OCI-LY3 (cell line): ENCODE measurements around the gene CACYBP.

Source experiments
- H2AFZ ChIP-seq: fragments of 200-600, 300-600 bp; shearing (Covaris generic); 2 replicates; pipeline ENCODE4 v1.6.0; 2014; ENCODE audit warnings: antibody characterized with exemption, low read depth, low read length
- H3K27ac ChIP-seq: fragments of 200-600, 300-600 bp; sonication (generic); 2 replicates; pipeline ENCODE4 v1.5.1; 2014; ENCODE audit warnings: mild to moderate bottlenecking, low read length, moderate library complexity, mixed read lengths
- H3K27me3 ChIP-seq: fragments of 200-600, 300-600 bp; sonication (generic); 2 replicates; pipeline ENCODE4 v1.6.1; 2014; ENCODE audit warnings: low read depth, low read length, mixed read lengths
- H3K36me3 ChIP-seq: fragments of 200-600, 300-600 bp; sonication (generic); replicated peaks from 2 replicates; pipeline ENCODE3; 2014; ENCODE audit warnings: low read depth, low read length, mixed read lengths
- H3K4me1 ChIP-seq: fragments of 300-600, 200-600 bp; sonication (generic); 2 replicates; pipeline ENCODE4 v1.6.1; 2014; ENCODE audit warnings: low read length, mixed read lengths
- H3K4me2 ChIP-seq: fragments of 200-600, 300-600 bp; sonication (generic); 2 replicates; pipeline ENCODE4 v1.6.1; 2014; ENCODE audit warnings: low read length, mixed read lengths
- H3K4me3 ChIP-seq: fragments of 300-600, 200-600 bp; sonication (generic); 2 replicates; pipeline ENCODE4 v1.5.1; 2014; ENCODE audit warnings: antibody characterized with exemption, mild to moderate bottlenecking, low read length, moderate library complexity
- H3K79me2 ChIP-seq: fragments of 300-600, 200-600 bp; shearing (Covaris generic); 2 replicates; pipeline ENCODE4 v1.6.1; 2014; ENCODE audit warnings: mild to moderate bottlenecking, low read length, mixed read lengths
- H3K9ac ChIP-seq: fragments of 300-600, 200-600 bp; shearing (Covaris generic); 2 replicates; pipeline ENCODE4 v1.6.0; 2014; ENCODE audit warnings: mild to moderate bottlenecking, low read length, moderate library complexity
- H3K9me3 ChIP-seq: fragments of 200-600, 300-600 bp; shearing (Covaris generic); 2 replicates; pipeline ENCODE4 v1.6.1; 2014; ENCODE audit warnings: low read length, mixed read lengths; ENCODE audit not compliant: insufficient read depth
- H4K20me1 ChIP-seq: fragments of 200-600, 300-600 bp; sonication (generic); 2 replicates; pipeline ENCODE4 v1.6.1; 2016; ENCODE audit warnings: low read length, mixed read lengths; ENCODE audit not compliant: insufficient read depth
- CTCF ChIP-seq: fragments of 200-600, 300-600 bp; sonication (generic); IDR thresholded peaks from 2 replicates; pipeline ENCODE4 v1.5.1; 2014; ENCODE audit warnings: antibody characterized with exemption, low read length, low read depth
- EZH2phosphoT487 ChIP-seq: fragments of 200-600 bp; shearing (Covaris generic); IDR thresholded peaks from 2 replicates; pipeline ENCODE4 v1.6.1; 2018; ENCODE audit warnings: antibody characterized with exemption, mixed run types, low read depth

CACYBP gene

DNA sequence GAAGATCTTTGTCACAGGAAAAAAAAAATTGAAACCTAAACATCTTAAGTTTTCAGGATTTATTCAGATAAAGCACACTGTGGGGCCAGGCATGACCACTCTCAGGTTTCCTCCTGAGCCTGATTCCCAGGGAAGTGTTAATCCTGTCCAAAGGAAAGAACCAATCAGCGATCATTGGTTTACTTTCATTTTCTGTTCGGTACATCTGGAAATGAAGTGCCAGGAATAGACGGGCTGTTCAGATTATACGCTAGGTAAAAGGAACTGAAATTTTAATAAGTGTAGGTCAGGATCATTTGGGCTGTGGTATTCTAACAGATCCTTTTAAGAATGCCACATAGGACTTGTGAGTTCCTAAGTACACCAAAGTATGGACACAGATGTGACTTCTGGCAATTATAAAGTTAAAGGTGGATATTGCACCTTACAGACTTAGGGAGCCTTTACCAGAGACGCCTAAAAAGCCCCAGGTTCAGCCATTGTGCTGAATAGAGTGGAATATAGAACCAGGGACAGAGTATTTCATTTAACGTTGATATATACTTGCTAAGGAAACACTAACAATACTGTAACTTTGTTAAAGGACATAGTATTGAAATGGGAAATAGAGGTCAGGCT is 9.3 kb upstream of the CACYBP start:
- H3K4me2 ChIP-seq: peak overlapping the region; percentile 79
- 0 out of 2 replicates have a peak overlapping the region, but pooled peaks have one; percentile 13 for H2AFZ ChIP-seq
- H3K27ac ChIP-seq: peak overlapping the region; percentile 11; the same call in 1 of the 2 replicates
- H3K4me1 ChIP-seq: peaks cover 5% of the 10 kb centered on the region; the same call in 1 of the 2 replicates
- peak overlapping the region; percentile 42 for H3K9ac ChIP-seq
- H3K27me3 ChIP-seq: no peaks in the 10 kb centered on the region
- no peak for TF ChIP-seq EZH2phosphoT487
- H3K4me3 ChIP-seq: peak overlapping the region; percentile 71
- H3K9me3 ChIP-seq: no peaks in the 10 kb centered on the region
- no peaks in the 10 kb centered on the region for H4K20me1 ChIP-seq
- no peaks in the 10 kb centered on the region for H3K36me3 ChIP-seq
- H3K79me2 ChIP-seq: no peaks in the 10 kb centered on the region

DNA sequence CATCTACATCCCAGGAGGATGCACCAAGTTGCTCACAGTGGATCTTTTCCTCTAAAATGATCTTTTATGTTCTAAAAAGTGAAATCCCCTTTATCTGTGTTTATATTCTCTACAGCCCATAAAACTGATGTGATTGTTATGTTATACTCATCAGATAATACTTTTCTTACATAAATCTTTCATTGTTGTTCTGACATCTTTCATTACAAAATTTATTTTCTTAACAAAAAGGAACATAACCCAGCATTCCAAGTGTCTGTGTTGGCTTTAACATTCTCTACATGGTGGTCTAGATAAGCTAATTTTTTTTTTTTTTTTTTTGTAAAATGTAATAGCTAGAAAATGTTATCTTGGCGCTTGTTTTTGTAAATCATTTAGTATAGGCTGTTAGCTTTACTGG is 8.3 kb upstream of the CACYBP start:
- no peak overlapping the region for H3K9ac ChIP-seq

DNA sequence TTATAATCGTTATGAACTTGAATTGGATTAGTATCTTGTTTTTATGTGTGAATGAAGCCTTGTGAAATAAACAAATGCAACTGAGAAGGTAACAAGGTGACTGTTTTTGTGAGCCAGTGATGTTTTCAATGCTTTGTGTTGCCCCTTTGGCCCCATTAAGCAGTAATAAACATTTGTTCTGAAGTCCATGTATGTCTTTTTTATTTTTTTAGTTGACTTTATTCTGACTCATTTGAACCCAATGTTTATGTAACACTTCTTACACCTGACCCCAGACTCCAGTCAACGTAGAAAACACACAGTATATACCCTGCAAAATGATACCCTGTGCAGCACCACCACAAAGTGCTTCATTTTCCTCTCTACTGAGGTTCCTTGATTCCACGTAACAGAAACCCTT is 4.6 kb upstream of the CACYBP start:
- Histone ChIP-seq H3K9ac (no peak overlapping the region), H3K27me3 (no peaks in the 10 kb centered on the region), H3K9me3 (no peaks in the 10 kb centered on the region), H3K36me3 (peaks cover 2% of the 10 kb centered on the region), H4K20me1 (no peaks in the 10 kb centered on the region), H3K4me3 (no peak overlapping the region), H3K79me2 (peaks cover 3% of the 10 kb centered on the region), H2AFZ (no peak overlapping the region), H3K4me2 (no peak overlapping the region), H3K4me1 (peaks cover 12% of the 10 kb centered on the region), H3K27ac (no peak overlapping the region)
- no peak for TF ChIP-seq EZH2phosphoT487
- no peak for TF ChIP-seq CTCF

More for the DNA sequence above, 8.3 kb upstream of the CACYBP start:
- Histone ChIP-seq H3K79me2 (no peaks in the 10 kb centered on the region), H3K4me2 (no peak overlapping the region), H2AFZ (no peak overlapping the region), H3K4me3 (no peak overlapping the region), H3K36me3 (peaks cover under 1% of the 10 kb centered on the region), H4K20me1 (no peaks in the 10 kb centered on the region), H3K27me3 (no peaks in the 10 kb centered on the region), H3K4me1 (peaks cover 5% of the 10 kb centered on the region; the same call in 1 of the 2 replicates), H3K27ac (no peak overlapping the region), H3K9me3 (no peaks in the 10 kb centered on the region)
- TF ChIP-seq CTCF (no peak), EZH2phosphoT487 (no peak)

GRCh38 chr1:174995916-174996315 is 3.8 kb upstream of the CACYBP start:
- H3K36me3 ChIP-seq: peaks cover 2% of the 10 kb centered on the region
- no peaks in the 10 kb centered on the region for H3K9me3 ChIP-seq
- H3K4me3 ChIP-seq: no peak overlapping the region
- no peaks in the 10 kb centered on the region for H3K27me3 ChIP-seq
- H3K79me2 ChIP-seq: peaks cover 11% of the 10 kb centered on the region
- H3K4me2 ChIP-seq: no peak overlapping the region
- no peak overlapping the region for H3K9ac ChIP-seq
- peaks cover 8% of the 10 kb centered on the region for H3K4me1 ChIP-seq
- no peak overlapping the region for H2AFZ ChIP-seq
- TF ChIP-seq EZH2phosphoT487 (no peak), CTCF (no peak)
- peaks cover under 1% of the 10 kb centered on the region for H4K20me1 ChIP-seq
- H3K27ac ChIP-seq: no peak overlapping the region
